NCI-H82 (cell line): ENCODE results near the gene PCED1A.

ENCODE experiments used
- DNase-seq: peaks from one replicate; lab custom pipeline; 2025; lab: John Stamatoyannopoulos, UW

Gene PCED1A, protein sequence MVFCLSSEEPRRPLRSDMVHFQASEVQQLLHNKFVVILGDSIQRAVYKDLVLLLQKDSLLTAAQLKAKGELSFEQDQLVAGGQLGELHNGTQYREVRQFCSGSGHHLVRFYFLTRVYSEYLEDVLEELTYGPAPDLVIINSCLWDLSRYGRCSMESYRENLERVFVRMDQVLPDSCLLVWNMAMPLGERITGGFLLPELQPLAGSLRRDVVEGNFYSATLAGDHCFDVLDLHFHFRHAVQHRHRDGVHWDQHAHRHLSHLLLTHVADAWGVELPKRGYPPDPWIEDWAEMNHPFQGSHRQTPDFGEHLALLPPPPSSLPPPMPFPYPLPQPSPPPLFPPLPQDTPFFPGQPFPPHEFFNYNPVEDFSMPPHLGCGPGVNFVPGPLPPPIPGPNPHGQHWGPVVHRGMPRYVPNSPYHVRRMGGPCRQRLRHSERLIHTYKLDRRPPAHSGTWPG

DNA sequence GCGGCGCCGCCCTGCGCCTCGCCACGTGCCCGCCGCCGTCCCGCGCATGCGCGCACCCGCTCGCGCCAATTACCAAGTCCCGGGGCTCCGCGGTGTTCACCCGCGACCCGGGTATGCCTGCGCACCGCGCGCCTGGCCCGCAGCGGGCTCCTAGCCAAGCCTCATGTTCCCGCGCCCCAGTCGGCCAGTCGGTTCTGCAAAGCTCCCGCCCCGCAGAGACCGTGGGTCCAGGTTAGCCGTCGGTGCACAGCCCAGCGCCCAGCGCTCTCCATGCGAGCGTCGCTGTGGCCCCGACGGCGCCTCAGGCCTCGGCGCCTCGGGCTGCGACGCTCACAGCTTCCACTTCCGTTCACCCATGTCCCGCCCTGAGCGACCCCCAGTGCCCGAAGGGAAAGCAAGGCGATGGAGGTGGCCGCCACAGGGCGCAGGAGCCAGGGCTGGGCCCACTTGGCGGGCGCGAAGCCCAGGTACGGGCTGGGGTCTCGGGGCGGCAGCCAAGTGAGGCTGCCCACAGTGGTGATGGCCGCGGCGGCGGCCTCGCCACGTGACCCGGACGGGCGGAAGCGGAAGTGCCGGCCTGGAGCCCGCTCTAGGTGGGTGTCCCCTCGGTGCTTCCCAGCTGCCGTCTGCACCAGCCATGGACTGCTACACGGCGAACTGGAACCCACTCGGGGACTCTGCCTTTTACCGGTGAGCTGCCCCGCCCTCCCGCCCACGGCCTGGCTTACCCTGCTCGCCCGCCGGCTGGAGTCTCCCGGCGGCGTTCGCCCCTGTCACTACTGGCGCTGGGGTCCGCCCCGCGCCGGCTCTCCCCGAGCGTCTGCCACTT lies at the start of gene PCED1A, which contains the start of gene VPS16:
Gene PCED1A (minus strand): TSS at position 518 of the 829 bp plus-strand sequence. CDS start 743 bp downstream, outside the sequence.
Gene VPS16 (plus strand): TSS at position 608 of the 829 bp plus-strand sequence. CDS start 30 bp downstream, at position 638.
- peak; percentile 93 for DNase-seq

DNA sequence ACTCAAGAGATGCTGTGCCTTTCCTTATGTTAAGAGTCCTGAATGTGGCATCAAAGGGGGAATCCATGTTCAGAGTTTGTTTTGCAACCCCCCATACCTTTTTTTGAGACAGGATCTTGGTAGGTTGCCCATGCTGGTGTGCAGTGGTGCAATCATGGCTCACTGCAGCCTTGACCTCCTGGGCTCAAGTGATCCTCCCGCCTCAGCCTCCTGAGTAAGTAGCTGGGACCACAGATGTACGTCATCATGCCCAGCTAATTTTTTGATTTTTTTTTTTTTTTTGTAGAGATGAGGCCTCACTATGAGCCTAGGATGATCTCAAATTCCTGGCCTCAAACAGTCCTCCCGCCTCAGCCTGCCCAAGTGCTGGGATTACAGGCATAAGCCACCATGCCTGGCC lies 49.3 kb upstream of the PCED1A start:
- DNase-seq = no peak

DNA sequence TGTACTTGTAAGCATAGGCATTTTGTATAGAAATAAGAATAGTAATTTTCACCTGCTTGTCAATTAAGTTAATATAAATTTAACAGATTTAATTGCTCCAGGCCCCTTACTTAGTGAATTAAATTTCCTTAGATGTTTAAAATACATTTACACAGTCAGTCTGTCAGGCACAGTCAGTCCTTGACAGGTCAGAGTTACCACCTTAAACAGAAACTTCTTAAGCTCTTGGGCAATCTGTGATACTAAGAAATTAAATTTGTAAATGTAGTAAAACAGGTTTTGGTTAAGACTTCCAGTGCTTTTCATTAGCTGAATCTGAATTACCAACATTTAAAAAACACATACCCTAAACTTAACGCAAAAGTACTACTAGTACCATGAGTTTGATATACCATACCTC lies 48.8 kb upstream of the PCED1A start:
- no peak for DNase-seq

DNA sequence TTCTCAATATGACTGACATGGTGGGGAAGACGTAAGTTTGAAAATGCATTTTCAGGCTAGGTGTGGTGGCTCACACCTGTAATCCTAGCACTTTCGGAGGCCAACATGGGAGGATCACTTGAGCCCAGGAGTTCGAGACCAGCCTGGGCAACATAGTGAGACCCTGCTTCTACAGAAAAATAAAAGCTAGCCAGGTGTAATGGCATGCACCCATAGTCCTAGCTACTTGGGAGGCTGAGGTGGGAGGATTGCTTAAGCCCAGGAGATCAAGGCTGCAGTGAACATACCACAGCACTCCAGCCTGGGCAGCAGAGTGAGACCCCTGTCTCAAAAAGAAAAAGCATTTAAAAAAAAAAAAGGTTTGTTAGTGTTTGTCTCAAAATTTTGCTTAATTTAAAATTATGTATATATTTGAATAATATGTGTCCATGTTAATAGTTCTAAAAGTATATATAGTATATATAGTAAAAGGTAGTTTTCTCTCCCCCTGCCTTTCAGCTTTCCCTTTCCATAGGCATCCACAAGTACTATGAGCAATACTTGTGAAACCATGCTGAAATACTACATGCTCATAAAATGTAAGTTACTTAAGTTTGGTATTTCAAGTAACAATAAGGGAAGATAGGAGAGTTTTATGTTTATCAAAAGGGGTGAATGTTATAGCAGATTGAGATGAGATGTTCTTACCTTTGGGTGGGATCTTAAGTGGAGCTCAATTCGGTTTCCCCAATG lies 47.9 kb upstream of the PCED1A start:
- no peak for DNase-seq

DNA sequence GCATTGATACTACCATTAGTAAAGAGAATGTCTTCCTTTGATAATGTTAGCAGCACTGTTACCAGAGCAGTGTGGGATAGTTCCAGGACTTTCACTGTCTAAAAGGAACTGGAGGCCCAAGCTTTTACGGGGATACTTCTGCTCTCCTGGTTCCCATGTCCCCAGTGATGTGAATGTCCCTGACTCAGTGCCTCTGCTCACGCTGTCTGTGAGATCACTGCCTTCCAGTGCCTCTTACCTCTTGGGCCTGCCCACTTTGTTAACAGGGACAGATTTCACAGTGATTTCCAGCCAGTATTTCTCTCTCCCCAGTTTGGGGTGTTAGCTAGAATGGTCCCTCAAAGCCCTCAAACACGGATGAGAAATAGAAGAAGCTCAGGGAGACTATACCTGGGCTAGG lies 47.3 kb upstream of the PCED1A start:
- DNase-seq = no peak

DNA sequence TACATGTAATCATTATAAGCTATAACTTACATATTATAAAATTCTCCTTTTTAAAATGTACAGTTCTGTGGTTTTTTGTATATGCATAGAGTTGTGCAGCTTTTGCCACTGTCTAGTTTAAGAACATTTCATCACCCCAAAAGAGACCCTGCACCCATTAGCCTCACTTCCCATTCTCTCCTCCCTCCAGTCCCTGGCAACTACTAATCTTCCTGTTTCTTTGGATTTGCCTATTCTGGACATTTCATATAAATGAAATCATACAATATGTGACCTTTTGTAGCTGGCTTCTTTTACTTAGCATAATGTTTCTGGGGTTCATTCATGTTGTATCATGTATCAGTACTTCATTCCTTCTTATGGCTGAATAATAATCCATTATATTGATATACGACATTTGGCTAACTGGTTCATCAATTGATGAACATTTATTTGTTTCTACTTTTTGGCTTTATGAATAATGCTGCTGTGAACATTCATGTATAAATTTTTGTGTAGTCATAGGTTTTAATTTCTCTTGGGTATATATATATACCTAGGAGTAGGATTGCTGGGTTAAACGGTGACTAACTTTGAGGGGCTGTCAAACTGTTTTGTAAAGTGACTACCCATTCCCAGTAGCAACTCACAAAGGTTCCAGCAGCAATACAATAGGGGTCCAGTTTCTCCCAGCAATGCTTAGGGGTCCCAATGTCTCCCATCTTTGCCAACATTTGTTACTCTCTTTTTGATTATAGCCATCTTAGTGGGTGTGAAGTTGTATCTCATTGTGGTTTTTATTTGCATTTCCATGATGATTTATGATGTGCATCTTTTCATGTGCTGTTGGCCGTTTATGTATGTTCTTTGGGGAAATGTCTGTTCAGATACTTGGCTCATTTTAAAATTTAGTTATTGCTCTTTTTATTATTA lies 43.5 kb upstream of the PCED1A start:
- no peak for DNase-seq

DNA sequence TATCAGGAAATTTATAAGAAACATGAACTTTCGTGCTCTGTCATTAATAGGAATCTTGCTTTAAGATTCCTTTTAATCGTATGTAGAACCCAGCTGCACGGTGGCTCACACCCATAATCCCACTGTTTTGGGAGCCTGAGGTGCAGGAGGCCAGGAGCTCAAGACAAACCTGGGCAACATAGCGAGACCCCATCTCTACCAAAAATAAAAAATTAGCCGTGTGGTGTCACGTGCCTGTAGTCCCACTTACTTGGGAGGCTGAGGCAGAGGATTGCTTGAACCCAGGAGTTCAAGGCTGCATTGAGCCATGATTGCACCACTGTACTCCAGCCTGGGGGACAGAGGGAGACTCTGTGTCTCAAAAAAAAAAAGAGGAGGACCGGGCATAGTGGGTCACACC lies 40.2 kb upstream of the PCED1A start:
- DNase-seq = no peak

DNA sequence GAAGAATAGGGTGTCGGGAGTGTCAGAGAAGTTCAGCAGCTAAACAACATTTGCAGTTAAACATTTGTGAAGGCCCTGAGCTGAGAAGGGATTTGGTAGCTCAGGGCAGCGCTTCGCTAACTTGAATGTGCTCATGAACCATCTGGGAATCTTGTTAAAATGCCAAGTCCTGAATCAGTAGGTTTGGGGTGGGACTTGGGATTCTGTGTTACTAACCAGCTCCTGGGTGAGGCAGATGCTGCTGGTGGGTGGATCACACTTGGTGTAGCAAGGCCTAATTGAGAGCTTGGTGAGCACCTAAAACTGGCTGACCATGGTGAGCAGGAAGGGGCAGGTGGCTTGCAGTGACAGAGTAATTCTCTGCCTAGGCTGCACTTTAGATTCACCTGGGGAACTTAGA lies 38.7 kb upstream of the PCED1A start:
- DNase-seq = peak; percentile 30

DNA sequence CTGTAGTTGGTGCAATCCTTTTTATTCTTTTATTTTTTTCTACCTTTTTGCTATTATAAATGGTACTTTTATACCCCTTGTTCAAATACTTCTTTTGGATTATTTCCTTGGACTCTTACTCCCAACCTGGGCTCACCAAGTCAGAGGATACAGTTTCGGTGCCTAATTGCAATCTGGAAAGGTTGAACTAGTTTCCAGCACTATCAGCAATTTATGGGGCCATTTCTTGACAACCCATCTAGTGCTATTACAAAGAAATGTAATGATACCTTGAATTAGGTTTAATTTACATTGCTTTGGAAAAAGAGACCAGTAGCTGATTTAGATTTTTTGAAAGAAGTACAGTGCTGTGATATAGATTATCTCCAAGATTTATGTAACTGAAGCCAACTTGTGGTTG lies 38.1 kb upstream of the PCED1A start:
- no peak for DNase-seq

DNA sequence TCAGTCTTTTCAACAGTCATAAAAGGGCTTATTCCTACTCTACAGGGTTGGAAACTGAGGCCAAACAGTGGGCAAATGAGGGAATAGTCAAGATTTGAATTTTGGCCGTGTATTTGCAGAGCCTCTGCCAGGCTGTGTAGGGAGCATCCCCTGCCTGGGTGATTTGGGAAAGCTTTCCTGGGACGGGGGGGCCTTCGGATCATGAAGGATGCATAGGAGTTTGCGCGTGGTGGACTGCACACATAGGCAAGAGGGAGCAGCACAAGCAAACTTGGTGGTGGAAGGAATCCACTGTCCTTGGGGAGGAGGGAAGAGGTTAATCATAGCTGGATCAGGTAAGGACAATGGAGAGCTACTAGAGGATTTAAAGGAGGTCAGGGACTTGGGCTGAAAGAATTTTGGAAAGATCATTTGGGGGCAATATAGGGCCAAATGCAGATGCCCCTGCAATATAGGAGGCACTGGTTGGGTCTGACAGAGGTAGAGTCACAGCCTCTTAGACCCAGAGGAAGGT lies 35.3 kb upstream of the PCED1A start:
- DNase-seq = no peak

DNA sequence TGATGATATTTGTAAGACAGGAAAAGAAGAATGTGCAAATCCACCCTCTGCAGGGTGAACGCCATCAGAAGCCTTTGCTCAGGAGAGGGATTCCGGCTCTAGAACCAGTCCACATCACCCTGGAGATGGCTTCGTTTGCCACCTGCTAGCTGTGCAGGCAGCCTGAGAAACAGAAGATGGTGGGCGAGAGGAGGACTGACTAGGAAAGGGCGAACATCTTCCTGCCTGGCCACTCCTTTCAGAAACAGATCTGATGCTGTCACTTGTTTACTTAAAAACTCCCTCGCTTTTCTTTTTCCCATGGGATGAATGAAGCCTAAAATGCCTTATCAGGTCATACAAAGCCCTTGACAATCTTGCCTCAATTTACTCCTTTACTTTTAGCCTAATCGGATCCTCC lies 34.0 kb upstream of the PCED1A start:
- DNase-seq = peak; percentile 30

DNA sequence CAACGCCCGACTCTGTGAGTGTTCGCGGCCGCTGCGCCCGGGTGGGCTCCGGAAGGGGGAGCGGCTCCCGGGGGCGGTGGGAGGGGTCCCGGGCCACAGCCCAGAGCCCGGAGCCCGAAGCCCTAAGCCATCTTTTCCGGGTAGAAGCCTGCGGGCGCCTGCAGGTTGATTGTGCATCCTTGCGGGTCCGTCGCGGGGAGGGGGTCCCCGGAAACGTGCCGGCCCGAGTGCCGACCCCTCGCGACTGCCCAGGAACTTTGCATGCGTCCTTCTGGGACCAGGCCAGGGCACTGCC lies 33.2 kb upstream of the PCED1A start:
- DNase-seq = peak; percentile 78

DNA sequence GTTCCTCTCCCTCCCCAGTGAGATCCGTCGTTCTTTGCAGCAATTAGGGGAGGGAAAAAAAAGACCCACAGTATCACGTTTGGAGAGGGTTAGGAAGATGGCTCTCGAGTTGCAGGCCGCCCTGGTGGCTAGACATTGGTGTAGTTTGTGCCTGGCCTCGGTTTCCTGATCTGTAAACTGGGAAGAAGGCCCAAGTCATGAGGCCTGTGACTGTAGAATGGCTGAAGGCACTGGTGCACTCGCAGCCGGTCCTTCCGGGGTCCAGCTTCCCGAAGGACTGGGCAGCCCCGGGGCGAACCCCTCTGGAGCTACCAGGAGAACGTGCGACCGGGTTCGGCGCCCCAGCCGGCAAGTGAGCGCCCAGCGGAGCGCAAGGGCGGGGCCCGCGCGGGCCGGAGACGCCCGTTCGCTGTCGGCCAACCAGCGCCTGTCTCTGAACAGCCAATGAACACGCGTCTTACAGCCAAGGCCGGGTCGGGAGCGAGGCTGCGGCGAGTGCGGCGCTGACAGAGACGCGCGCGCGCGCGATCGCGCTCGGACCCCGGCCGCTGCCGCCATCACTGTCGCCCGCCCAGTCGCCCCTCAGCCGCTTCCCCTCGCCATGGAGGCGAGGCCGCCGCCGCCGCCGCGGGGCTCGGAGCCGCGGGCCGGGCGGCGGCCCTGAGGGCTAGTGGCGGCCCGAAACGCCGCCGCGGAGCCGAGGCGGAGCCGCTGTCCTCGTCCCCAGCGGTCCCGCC lies 32.7 kb upstream of the PCED1A start, which contains the start of gene PTPRA:
Gene PTPRA (plus strand): TSS at position 472 of the 737 bp plus-strand sequence. CDS start 90,797 bp downstream, outside the sequence.
- DNase-seq = peak; percentile 96

DNA sequence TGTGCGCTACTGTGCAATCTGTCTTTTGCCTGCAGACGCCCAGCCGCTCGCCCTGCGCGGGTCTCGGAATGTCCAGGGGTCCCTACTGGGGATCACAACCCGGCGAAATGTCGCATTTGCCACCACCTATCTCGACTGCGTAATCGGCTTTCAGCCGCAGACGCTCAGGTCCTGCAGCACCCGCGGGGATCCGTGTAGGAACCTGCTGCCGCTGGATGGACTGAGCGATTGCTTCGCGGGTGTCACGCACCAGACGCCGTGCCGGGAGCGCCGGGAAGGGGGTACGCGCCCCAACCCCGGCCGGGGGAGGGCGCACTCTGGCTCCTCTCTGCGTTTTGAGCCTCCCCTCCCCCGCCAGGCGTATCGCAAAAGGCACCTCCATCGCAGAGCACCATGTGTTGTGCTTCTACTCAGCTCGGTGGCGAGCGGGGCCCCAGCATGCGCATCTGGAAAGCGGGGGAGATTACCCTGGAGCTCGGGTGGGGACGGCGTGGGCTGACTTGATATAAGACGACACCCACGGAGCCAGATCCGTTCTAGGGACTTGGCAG lies 32.1 kb upstream of the PCED1A start:
- DNase-seq = peak; percentile 84

DNA sequence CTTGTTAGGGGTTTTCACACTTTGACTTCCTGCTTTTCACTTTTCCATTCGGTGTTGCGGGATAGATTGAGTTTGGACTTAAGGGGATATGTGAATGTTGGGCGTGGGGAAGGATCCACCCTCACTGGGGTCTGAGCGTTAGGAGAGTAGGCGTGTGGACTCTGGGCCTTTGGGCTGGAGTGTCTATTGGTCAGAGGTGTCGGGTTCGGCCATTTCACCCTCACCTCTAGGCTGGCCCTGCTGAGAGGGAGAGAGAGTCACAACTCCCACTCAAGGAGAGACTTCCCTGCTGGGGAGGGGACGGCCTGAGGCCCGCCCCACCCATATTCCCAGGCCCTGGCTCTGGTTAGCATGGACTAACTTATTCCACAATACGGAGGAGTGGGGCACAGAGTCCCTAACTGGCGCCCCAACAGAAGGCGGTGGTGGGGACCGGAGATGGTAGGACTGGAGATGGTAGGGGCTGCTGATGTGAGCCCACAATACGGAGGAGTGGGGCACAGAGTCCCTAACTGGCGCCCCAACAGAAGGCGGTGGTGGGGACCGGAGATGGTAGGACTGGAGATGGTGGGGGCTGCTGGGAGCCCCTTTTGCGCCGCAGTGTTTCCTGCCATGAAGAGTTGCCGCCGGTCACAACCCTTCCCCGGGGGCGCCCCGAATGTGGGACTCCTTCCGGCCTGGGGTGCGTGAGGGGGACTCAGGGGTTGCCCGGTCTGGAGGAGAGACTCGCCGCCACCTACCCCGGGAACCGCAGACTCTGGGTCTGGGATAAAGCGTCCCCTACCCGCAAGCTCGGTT lies 31.4 kb upstream of the PCED1A start:
- no peak for DNase-seq

DNA sequence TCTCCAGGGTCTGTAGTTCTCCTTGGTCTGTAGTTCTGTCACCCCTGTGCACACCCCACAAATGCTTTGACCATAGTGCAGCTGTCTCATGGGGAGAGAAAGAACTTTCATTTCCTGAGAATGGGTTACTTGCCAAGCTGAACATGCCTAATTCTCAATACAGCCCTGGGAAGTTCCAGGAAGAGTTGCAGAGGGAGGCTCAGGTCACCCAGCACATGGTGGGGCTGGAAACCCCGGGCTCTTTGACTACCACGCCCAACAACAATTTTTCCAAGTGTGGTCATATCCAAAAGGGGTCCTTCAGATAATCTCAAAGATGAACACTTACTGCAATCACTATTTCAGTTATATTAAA lies 30.6 kb upstream of the PCED1A start:
- no peak for DNase-seq

DNA sequence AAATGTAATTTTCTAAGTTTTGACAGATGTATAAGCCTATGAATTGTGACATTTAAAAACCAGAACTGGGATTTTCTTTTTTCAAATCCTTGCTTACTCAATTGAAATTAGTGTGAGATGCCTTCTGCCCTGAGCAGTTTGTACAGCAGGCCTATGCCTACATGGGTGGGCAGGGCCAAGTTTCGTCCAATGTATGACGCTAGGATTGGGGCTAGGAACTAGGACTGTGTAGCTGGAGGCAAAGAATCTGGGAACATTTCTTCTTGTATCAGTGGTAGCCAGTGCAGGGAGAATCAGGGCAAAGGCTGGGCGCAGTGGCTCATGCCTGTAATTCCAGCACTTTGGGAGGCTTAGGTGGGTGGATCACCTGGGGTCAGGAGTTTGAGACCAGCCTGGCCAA lies 28.9 kb upstream of the PCED1A start:
- DNase-seq = no peak

DNA sequence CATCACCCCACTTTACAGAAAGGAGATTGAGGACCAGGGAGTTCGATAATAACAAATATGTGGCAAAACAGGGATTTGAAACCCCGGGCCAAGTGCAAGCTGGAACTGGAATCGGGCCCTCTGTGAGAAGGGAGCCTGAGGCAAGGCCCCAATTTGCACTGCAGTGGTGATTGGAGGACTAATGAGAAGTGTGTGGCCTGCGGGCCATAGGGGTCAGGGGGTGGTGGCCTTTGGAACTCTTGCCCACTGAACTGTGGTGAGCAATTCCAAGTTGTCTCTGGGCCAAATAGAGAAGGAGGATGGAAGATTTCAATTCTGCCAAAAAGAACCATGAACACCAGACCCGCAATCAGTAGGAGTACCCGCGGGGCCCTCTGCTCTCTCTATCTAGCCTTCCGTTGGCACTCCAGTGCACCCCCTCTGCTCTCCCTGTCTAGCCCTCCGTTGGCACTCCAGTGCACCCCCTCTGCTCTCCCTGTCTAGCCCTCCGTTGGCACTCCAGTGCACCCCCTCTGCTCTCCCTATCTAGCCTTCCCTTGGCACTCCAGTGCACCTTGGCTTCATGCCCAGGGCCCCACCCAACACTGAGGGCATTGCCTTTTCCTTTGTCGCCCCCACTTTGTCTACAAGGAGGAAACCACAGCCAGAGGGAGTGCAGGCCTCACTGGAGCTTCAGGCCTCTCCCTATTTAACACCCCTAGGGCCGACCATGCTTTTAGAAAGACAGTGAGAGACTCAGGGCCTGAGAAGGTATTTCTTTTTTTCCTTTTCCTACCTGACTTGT lies 26.8 kb upstream of the PCED1A start:
- no peak for DNase-seq
